ENCODE results near the gene TSPO2.

DNA sequence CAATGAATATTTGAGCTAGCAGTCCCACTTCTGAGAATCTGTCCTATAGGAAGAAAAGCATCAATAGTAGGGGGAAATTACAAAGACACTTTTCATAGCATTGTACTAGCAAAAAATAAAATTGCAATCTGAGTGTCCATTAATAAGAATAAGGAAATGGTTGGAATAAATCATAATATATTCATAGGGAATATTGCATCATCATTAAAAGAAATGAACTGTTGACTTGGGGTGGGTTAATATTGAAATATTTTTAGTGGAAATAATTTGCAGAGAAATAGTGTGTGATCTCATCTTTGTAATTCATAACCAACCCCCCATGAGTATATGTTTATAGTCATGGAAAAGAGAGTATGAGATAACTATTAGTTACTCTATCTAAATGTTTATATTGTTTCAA lies 42.9 kb downstream of the TSPO2 start:
- TF ChIP-seq, protein P1, sequence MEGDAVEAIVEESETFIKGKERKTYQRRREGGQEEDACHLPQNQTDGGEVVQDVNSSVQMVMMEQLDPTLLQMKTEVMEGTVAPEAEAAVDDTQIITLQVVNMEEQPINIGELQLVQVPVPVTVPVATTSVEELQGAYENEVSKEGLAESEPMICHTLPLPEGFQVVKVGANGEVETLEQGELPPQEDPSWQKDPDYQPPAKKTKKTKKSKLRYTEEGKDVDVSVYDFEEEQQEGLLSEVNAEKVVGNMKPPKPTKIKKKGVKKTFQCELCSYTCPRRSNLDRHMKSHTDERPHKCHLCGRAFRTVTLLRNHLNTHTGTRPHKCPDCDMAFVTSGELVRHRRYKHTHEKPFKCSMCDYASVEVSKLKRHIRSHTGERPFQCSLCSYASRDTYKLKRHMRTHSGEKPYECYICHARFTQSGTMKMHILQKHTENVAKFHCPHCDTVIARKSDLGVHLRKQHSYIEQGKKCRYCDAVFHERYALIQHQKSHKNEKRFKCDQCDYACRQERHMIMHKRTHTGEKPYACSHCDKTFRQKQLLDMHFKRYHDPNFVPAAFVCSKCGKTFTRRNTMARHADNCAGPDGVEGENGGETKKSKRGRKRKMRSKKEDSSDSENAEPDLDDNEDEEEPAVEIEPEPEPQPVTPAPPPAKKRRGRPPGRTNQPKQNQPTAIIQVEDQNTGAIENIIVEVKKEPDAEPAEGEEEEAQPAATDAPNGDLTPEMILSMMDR (conservative IDR thresholded peaks at IDR 0.05; ENCODE audit: low read depth, low read length) = no peak
- TF ChIP-seq EZH2 (IDR thresholded peaks at IDR 0.05; ENCODE audit: low read length, unreplicated experiment) (no peak), EZH2phosphoT487 (IDR thresholded peaks at IDR 0.05; ENCODE audit: borderline replicate concordance, low read length) (no peak)

All from PC-3 (cell line).